Activated CD4-positive, alpha-beta T cell treated with anti-CD3 and anti-CD28 coated beads for 36 hours (primary cell): ENCODE results near the gene DCHS2. TPM values are rescaled to one million over a fixed set of nuclear protein-coding genes. Genes with fewer than 3 reads are reported as not detected.
A peak's percentile ranks its signal among the peaks of the same experiment; 100 is the strongest.

Experiments used
- ATAC-seq: fragments of 200-7000 bp; cut with Tn5 transposase; one replicate; pipeline ENCODE4 v1.10.0; 2021; ENCODE audit warnings: mild to moderate bottlenecking, moderate library complexity
- CTCF ChIA-PET: fragments of 350-600 bp; sonication (Branson Sonifier 250); formaldehyde crosslinking; loops from one replicate; lab custom pipeline; 2021; ENCODE audit warnings: antibody characterized with exemption; lab: Charles Lee
- POLR2A ChIA-PET: fragments of 350-600 bp; sonication (Branson Sonifier 250); formaldehyde crosslinking; loops from one replicate; lab custom pipeline; 2021; ENCODE audit warnings: antibody characterized with exemption, inconsistent platforms; lab: Charles Lee
- DNase-seq: peaks from one replicate; pipeline ENCODE4 v3.0.0-alpha.2; 2020
- H3K27ac Mint-ChIP-seq: one replicate; pipeline ENCODE4 v1.8.0; 2021; ENCODE audit warnings: mixed read lengths
- H3K27me3 Mint-ChIP-seq: one replicate; pipeline ENCODE4 v1.8.0; 2021; ENCODE audit warnings: mixed read lengths
- H3K36me3 Mint-ChIP-seq: one replicate; pipeline ENCODE4 v1.8.0; 2021; ENCODE audit warnings: low read depth, mixed read lengths
- H3K4me1 Mint-ChIP-seq: one replicate; pipeline ENCODE4 v1.8.0; 2021; ENCODE audit warnings: mixed read lengths
- H3K4me3 Mint-ChIP-seq: one replicate; pipeline ENCODE4 v1.8.0; 2021; ENCODE audit warnings: mild to moderate bottlenecking, moderate library complexity, mixed read lengths
- H3K9me3 Mint-ChIP-seq: one replicate; pipeline ENCODE4 v1.8.0; 2021; ENCODE audit warnings: low read depth, mixed read lengths
- intact Hi-C, 2 experiments: fragments of 100-400 bp; cut with DNase I in 1 of 2; cut with micrococcal nuclease in 1 of 2; formaldehyde crosslinking; loops; one replicate each; pipeline versions ENCODE4 v1.14.2 to v1.15.1; 2022 to 2024; cut with DNase I, micrococcal nuclease
- total RNA-seq, 2 experiments: library from RNA; stranded (reverse); gene quantifications; one replicate each; pipeline ENCODE4 v1.2.3, GENCODE V29; 2021

The DCHS2 gene
- total RNA-seq, 2 experiments from 2014 or later = 0.05 to 0.14 TPM

GRCh38 chr4:154511548-154511947 is 19.9 kb upstream of the DCHS2 start:
- Mint-ChIP-seq H3K27ac (no peak overlapping the region), H3K36me3 (no peaks in the 10 kb centered on the region), H3K9me3 (no peaks in the 10 kb centered on the region), H3K4me3 (no peak overlapping the region), H3K27me3 (peaks cover 19% of the 10 kb centered on the region), H3K4me1 (no peaks in the 10 kb centered on the region)
- intact Hi-C loops = no loop called here
- ATAC-seq (no peak), DNase-seq (no peak)
- ChIA-PET CTCF (interaction anchor here (0.8 kb wide), 1 partner anchor 42 kb away, joined by 3 read pairs; no protein-coding TSS in a partner anchor), POLR2A (no interaction called here)

DNA sequence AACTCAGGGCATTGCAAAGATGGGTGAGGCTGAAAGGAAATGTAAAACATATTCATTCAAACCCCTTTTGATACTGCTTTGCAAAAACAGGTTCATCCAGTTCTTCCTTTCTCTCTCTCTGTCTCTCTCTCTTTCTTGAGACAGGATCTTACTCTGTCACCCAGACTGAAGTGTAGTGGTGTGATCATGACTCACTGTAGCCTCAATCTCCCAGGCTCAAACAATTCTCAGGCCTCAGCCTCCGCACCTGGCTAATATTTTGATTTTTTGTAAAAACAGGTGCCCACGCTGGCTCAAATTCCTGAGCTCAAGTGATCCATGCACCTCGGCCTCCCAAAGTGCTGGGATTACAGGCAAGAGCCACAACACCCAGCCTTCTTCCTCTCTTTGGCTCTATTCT is 15.6 kb upstream of the DCHS2 start:
- Mint-ChIP-seq H3K4me3 (no peak overlapping the region), H3K4me1 (no peaks in the 10 kb centered on the region), H3K9me3 (no peaks in the 10 kb centered on the region), H3K27me3 (peaks cover 20% of the 10 kb centered on the region), H3K27ac (no peak overlapping the region), H3K36me3 (no peaks in the 10 kb centered on the region)
- POLR2A ChIA-PET = interaction anchor here (0.6 kb wide), 1 partner anchor 42 kb away, joined by 5 read pairs; no protein-coding TSS in a partner anchor
- intact Hi-C loops = loop anchor here (2.0 to 5.0 kb wide), 2 partner anchors 178 to 720 kb away; partner anchors contain the start of gene SFRP2 (in 1 of the 2)
- DNase-seq (no peak), ATAC-seq (no peak)
- CTCF ChIA-PET = interaction anchor here (1.1 to 1.7 kb wide), 5 partner anchors 11 to 177 kb away, joined by 3 to 7 read pairs (median 3); no protein-coding TSS in a partner anchor

GRCh38 chr4:154506253-154506652 is 14.7 kb upstream of the DCHS2 start:
- H3K4me1 Mint-ChIP-seq = no peaks in the 10 kb centered on the region
- ChIA-PET POLR2A (interaction anchor here (0.6 kb wide), 1 partner anchor 43 kb away, joined by 5 read pairs; no protein-coding TSS in a partner anchor), CTCF (interaction anchor here (0.9 to 1.7 kb wide), 6 partner anchors 10 to 176 kb away, joined by 3 to 7 read pairs (median 3); no protein-coding TSS in a partner anchor)
- no peak for DNase-seq
- H3K36me3 Mint-ChIP-seq = no peaks in the 10 kb centered on the region
- H3K4me3 Mint-ChIP-seq = no peak overlapping the region
- H3K9me3 Mint-ChIP-seq = no peaks in the 10 kb centered on the region
- intact Hi-C loops = loop anchor here (1.0 to 5.0 kb wide), 3 partner anchors 177 to 719 kb away; partner anchors contain the start of gene SFRP2 (in 1 of the 2)
- no peak for ATAC-seq
- H3K27me3 Mint-ChIP-seq = peaks cover 19% of the 10 kb centered on the region
- H3K27ac Mint-ChIP-seq = no peak overlapping the region

DNA sequence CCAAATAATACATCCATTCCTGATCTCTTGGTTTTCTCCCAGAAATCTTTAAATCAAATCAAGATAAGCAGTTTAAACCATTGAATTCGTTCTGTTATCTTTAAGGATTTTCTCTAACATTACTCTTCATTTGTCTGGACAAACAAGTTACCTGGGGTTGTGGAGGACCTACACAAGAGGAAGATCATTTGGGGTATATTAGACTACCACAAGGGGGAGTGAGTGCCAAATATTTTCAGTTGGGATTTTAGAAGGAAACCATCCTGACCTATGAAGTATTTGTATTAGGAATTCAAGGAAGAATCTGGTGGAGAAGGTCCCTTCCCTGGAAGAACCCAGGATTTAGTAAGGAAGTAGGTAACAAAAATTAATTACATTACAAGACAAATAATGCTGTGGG is 12.0 kb upstream of the DCHS2 start:
- no peak overlapping the region for H3K4me3 Mint-ChIP-seq
- CTCF ChIA-PET = interaction anchor here (1.0 to 2.2 kb wide), 2 partner anchors 10 to 18 kb away, joined by 3 to 7 read pairs; no protein-coding TSS in a partner anchor
- intact Hi-C loops = no loop called here
- no peaks in the 10 kb centered on the region for H3K36me3 Mint-ChIP-seq
- no peak for DNase-seq
- H3K27ac Mint-ChIP-seq = no peak overlapping the region
- no peak for ATAC-seq
- no peaks in the 10 kb centered on the region for H3K9me3 Mint-ChIP-seq
- H3K4me1 Mint-ChIP-seq = no peaks in the 10 kb centered on the region
- H3K27me3 Mint-ChIP-seq = peaks cover 19% of the 10 kb centered on the region
- POLR2A ChIA-PET = no interaction called here

- CTCF ChIA-PET = interaction anchor here (2.2 kb wide), 1 partner anchor 9 kb away, joined by 7 read pairs; no protein-coding TSS in a partner anchor
- ATAC-seq (no peak), DNase-seq (no peak)
- Mint-ChIP-seq H3K27me3 (peaks cover 21% of the 10 kb centered on the region), H3K9me3 (no peaks in the 10 kb centered on the region), H3K4me3 (no peak overlapping the region), H3K27ac (no peak overlapping the region), H3K4me1 (no peaks in the 10 kb centered on the region), H3K36me3 (no peaks in the 10 kb centered on the region)
- POLR2A ChIA-PET = no interaction called here
- intact Hi-C loops = no loop called here
Observed at GRCh38 chr4:154502111-154502510, 10.5 kb upstream of the DCHS2 start.

GRCh38 chr4:154497889-154498288 is 6.3 kb upstream of the DCHS2 start:
- H3K27ac Mint-ChIP-seq = no peak overlapping the region
- H3K4me3 Mint-ChIP-seq = no peak overlapping the region
- DNase-seq (no peak), ATAC-seq (no peak)
- H3K36me3 Mint-ChIP-seq = no peaks in the 10 kb centered on the region
- intact Hi-C loops = loop anchor here (10.0 kb wide), 2 partner anchors 553 to 713 kb away; partner anchors contain the start of gene SFRP2 (in 1 of the 2)
- POLR2A ChIA-PET = no interaction called here
- CTCF ChIA-PET = no interaction called here
- H3K9me3 Mint-ChIP-seq = no peaks in the 10 kb centered on the region
- peaks cover 25% of the 10 kb centered on the region for H3K27me3 Mint-ChIP-seq
- no peaks in the 10 kb centered on the region for H3K4me1 Mint-ChIP-seq

DNA sequence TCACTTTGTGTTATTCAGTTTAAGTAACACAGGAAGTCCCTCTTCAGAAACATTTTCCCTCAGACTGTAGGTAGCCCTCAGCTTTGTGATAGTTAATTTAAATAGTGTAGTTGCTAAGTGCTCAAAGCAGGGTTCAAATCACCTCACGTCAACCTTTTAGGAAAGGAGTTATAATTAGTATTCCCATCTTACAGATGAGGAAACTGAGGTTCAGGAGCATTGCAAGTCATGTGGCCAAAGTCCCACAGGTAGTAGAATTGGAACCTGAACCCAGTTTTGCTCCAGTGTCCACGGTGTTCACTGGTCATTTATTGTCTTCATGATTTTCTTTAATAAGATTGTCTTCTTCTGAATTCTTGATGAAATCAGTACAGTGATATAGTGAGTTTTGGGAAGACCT is 4.3 kb upstream of the DCHS2 start:
- Mint-ChIP-seq H3K9me3 (no peaks in the 10 kb centered on the region), H3K27ac (no peak overlapping the region), H3K4me3 (no peak overlapping the region), H3K4me1 (peaks cover 13% of the 10 kb centered on the region), H3K36me3 (no peaks in the 10 kb centered on the region), H3K27me3 (peaks cover 37% of the 10 kb centered on the region)
- no peak for ATAC-seq
- ChIA-PET CTCF (interaction anchor here (0.6 kb wide), 1 partner anchor 56 kb away, joined by 3 read pairs; no protein-coding TSS in a partner anchor), POLR2A (no interaction called here)
- intact Hi-C loops = loop anchor here (10.0 kb wide), 2 partner anchors 551 to 711 kb away; partner anchors contain the start of gene SFRP2 (in 1 of the 2)
- no peak for DNase-seq

DNA sequence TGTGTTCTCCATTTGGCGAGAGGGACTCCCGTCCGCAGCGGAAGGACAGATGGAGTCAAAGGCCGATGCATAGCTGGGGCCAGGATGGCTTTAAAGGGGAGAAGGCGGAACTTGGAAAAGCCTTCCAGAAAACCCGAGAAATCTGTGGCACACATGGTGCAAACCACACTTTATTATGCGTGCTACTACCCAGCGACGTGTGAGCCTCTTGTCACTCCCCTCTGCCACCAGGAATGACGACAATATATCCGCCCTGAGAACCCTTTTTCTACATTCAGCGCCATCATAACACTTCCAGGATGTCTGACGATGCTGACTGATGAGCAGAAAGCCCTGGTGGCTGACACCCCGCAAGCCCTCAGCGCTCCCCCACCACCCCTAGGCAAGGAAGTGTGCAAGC is 689 bp upstream of the DCHS2 start:
- ATAC-seq = no peak
- H3K4me1 Mint-ChIP-seq = peaks cover 18% of the 10 kb centered on the region
- H3K9me3 Mint-ChIP-seq = no peaks in the 10 kb centered on the region
- intact Hi-C loops = loop anchor here (5.0 to 10.0 kb wide), 4 partner anchors 160 to 707 kb away; partner anchors contain the start of gene SFRP2 (in 2 of the 2)
- H3K4me3 Mint-ChIP-seq = peak overlapping the region; percentile 67
- H3K27ac Mint-ChIP-seq = no peak overlapping the region
- H3K27me3 Mint-ChIP-seq = peaks cover 51% of the 10 kb centered on the region
- POLR2A ChIA-PET = no interaction called here
- DNase-seq = no peak
- CTCF ChIA-PET = interaction anchor here (1.6 kb wide), 1 partner anchor 11 kb away, joined by 7 read pairs; no protein-coding TSS in a partner anchor
- H3K36me3 Mint-ChIP-seq = no peaks in the 10 kb centered on the region

DNA sequence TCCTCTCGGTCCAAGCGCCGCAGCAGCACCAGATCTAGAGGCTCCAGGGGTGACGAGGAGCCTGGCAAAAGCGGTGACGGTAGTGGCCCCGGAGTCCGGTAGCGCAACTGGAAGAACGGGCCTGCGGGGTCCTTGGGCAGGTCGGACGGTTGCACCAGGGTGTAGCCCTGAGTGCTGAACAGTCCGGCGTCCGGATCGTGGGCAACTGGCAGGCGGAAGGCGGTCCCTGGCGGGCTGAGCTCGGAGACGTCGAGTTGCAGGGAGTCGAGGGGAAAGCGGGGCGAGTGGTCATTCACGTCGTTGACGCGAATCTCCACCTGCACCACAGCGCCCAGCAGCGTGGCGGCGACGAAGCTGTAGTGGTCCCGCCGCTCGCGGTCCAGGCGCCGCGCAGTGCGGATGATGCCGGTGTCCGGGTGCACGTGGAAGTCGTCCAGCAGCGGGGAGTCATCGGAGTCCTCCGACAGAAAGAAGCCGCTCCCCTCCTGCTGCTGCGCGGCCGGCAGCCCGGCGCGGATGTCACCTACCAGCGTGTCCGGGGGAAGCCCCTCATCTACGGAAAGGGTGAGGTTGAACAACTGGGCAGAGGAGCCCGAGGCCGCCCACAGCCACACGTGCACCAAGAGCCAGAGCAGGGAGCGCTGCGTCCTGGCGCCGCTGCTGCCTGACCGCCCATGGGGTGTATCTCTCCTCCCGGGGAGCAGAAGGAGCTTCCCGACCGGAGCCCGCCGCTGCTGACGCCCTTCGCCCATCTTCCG is 837 bp downstream of the DCHS2 start:
- ATAC-seq (peak; percentile 67), DNase-seq (peak; percentile 59)
- intact Hi-C loops = loop anchor here (1.0 to 10.0 kb wide), 5 partner anchors 60 to 706 kb away; partner anchors contain the start of genes SFRP2 (in 2 of the 2) and PLRG1 (in 1 of the 2)
- Mint-ChIP-seq H3K36me3 (no peaks in the 10 kb centered on the region), H3K27ac (no peak overlapping the region), H3K9me3 (no peaks in the 10 kb centered on the region), H3K4me3 (peak overlapping the region; percentile 67), H3K27me3 (peaks cover 55% of the 10 kb centered on the region), H3K4me1 (peaks cover 18% of the 10 kb centered on the region)
- ChIA-PET CTCF (no interaction called here), POLR2A (no interaction called here)

DNA sequence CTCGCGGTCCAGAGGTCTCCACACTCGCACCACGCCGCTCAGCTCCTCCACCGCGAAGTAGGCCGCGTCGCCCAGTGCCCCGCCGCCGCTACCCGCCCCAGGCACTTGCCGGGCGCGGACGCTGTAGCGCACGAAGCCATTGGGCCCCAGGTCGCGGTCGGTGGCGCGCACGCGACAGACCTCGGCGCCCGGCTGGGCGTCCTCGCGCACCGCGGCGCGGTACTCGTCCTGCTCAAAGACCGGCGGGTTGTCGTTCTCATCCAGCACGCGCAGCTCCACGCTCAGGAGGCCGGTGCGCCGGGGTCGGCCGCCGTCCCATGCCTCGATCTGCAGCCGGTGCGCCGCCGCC is 1.4 kb downstream of the DCHS2 start:
- ChIA-PET POLR2A (no interaction called here), CTCF (no interaction called here)
- DNase-seq (peak; percentile 17), ATAC-seq (no peak)
- H3K4me1 Mint-ChIP-seq = peaks cover 18% of the 10 kb centered on the region
- no peak overlapping the region for H3K27ac Mint-ChIP-seq
- H3K27me3 Mint-ChIP-seq = peaks cover 53% of the 10 kb centered on the region
- H3K36me3 Mint-ChIP-seq = no peaks in the 10 kb centered on the region
- peak overlapping the region; percentile 67 for H3K4me3 Mint-ChIP-seq
- H3K9me3 Mint-ChIP-seq = no peaks in the 10 kb centered on the region
- intact Hi-C loops = loop anchor here (5.0 to 10.0 kb wide), 4 partner anchors 158 to 705 kb away; partner anchors contain the start of gene SFRP2 (in 2 of the 2)

- Mint-ChIP-seq H3K27me3 (peaks cover 53% of the 10 kb centered on the region), H3K27ac (no peak overlapping the region), H3K4me1 (peaks cover 18% of the 10 kb centered on the region), H3K9me3 (no peaks in the 10 kb centered on the region), H3K4me3 (no peak overlapping the region), H3K36me3 (no peaks in the 10 kb centered on the region)
- intact Hi-C loops = loop anchor here (5.0 to 10.0 kb wide), 4 partner anchors 157 to 705 kb away; partner anchors contain the start of gene SFRP2 (in 2 of the 2)
- CTCF ChIA-PET = no interaction called here
- POLR2A ChIA-PET = no interaction called here
- ATAC-seq (no peak), DNase-seq (peak; percentile 6)
Observed at GRCh38 chr4:154489558-154490233, 1.9 kb downstream of the DCHS2 start.
